Activated CD4-positive, alpha-beta T cell treated with anti-CD3 and anti-CD28 coated beads for 4 hours (primary cell): ENCODE data around the gene NEMP2.

ENCODE experiments used
- DNase-seq, 2 donors: peaks; one replicate each; pipeline ENCODE4 v3.0.0-alpha.2; 2020

NEMP2 gene

DNA sequence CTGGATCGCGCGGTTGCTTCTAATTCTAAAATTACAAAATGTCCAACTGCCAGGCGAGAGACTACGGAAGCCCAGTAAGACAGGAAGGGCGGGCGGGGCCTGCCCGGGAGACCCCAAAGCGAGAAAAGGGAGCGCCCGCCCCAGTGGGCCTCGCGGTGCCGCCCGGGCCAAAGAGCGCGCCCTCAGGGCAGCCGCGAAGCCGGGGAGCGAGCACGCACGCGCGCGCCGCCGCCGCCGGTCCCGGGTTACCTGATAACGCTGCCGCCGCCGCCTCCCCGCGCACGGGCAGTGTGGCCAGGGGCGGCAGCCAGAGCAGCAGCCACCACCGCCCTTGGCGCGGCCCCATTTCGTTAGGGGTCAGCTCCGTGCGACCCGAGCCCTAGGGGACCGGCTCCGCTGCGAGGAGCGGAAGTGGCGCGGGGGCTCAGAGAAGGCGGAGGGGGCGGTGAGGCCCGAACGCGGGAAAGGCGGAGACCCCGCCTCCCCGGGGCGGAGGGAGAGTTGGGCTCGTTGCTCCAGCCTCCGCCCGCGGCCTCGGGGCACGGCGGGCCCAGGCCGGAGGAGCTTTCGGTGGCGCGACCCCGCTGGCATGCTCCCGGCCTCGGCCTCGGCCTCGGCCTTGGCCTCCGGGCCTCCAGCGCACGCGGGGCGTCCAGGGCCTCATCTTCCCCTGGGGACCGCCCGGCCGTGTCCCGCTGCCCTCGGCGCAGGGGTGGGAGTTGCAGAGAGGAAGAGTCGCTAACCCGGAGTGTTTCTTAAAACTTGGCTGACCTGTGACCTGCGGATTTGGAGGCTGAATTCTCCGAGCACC lies at the start of gene NEMP2:
Gene NEMP2 (minus strand): TSS at position 413 of the 811 bp plus-strand sequence. CDS start 67 bp downstream, at position 346.
- peak; percentile 74 to 78 for DNase-seq

DNA sequence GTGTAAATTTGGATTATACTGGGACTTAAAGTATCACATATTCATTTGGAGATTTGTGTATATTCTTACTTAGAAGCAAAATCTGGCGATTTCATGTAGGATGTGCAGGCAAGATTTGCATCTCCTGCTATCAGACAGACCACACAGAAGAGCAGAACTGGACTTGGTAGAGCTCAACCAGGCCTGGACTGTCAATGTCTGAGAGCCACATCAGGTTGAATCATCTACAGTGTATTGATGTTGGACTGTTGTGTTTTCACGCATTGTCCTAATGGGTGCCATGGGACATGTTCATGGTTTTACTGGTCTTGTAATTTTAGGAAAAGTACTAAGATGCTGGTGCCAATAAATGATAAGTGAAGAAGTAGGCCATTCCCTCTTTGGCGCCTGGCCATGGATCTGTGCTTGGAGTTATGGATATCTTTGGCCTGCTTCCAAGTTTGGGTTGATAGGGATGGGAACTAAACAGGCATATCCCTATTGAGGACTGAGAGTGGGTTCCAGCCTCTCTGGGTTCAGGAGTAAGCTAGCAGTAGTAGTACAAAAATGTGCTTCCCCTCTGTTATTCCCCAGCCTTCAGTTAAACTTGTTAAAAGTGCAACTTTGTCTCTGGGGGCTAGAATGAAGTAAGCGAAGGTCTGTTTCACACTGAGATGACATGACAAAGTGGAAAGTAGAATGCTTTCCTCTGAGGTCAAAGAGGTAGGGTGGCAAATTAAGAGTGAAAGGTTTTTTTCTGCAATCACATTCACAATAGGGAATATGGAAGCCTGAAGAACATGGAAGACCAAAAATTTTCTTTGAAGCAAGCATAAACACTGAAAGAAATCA lies 49.2 kb upstream of the NEMP2 start:
- no peak for DNase-seq

- DNase-seq: no peak
Observed at GRCh38 chr2:190582736-190583506, 48.4 kb upstream of the NEMP2 start.

DNA sequence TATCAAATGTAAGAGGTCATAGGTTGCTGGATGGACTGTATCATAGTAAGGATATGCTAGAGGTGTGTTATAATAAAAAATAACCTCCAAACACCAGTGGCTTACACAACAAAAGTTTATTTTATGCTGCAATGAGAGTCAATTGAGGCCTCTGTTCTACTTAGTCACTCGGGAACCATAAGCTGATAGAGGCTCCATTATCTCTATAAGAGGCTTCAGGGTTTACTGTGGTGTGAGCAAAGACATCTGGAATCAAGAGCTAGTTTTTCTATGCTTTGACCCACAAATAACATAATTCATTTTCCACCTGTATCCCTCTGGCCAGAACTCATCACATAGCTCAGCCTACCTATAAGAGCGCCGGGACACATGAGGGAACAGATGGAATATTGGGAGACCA lies 47.5 kb upstream of the NEMP2 start:
- no peak for DNase-seq

- no peak for DNase-seq
Observed at GRCh38 chr2:190579915-190580846, 45.7 kb upstream of the NEMP2 start.

GRCh38 chr2:190579058-190579410 lies 44.5 kb upstream of the NEMP2 start:
- no peak for DNase-seq

GRCh38 chr2:190578158-190579057 lies 43.9 kb upstream of the NEMP2 start:
- peak; percentile 8 to 25 for DNase-seq

- DNase-seq: no peak
Observed at GRCh38 chr2:190576573-190576972, 42.1 kb upstream of the NEMP2 start.

DNA sequence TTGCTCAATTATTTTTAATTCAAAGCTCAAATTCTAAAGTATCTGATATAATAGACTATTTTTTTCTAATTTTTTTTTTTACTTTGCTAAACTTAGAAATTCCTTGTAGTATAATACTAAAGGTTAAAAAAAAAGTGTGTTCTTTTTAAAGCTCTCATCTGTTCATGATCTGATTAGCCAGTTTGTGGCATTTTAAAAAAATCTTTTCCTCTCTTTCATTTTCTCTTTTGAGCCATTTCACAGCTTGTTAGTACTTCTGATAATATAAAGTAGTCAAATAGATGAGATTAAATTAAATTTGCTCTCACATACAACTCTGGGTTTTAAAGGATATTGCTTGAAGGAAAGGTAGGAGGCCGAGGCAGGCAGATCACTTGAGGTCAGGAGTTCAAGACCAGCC lies 40.7 kb upstream of the NEMP2 start:
- DNase-seq: no peak

- DNase-seq: no peak
Observed at GRCh38 chr2:190574169-190574568, 39.6 kb upstream of the NEMP2 start.

- no peak for DNase-seq
Observed at GRCh38 chr2:190572246-190572645, 37.7 kb upstream of the NEMP2 start.

- DNase-seq: no peak
Observed at GRCh38 chr2:190571686-190572085, 37.2 kb upstream of the NEMP2 start.

GRCh38 chr2:190570871-190571270 lies 36.3 kb upstream of the NEMP2 start:
- DNase-seq: no peak

GRCh38 chr2:190569994-190570755 lies 35.7 kb upstream of the NEMP2 start:
- no peak for DNase-seq

DNA sequence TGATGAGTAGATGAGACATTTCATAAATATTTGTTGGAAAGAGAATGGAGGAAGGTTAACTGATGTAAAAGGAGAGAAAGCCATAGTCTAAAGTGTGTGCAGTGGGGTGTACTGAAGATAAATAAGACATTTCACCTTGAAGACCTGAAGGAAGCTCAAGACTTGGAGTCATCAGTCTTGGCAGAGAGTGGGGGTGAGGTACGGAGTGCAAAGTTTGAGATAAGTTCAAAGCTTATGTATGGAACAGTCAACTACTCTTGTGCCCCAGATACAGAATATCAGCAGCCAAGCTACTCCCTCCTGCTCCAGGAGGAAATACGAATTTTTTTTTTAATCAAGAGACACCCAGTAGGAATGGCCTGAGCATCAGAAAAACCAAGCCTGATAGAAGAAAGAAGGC lies 30.3 kb upstream of the NEMP2 start:
- DNase-seq: no peak

DNA sequence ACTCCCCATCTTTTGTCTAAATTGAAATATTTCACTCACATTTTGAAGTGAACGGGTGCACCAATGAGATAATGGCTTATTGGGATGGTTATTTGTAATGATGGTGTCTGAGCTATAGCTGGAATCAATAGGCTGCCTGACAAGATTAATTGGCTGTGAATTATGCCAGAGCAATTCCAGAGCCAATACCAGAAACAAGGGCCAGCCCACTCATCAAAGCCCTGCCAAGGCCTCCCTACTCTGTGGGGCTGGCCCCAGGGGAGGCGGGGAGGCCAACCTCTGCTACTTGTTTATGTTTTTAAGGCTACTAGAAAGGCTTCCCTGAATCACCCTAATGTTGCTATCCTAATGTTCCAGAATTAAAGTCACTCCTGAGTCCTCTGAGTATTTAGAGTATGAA lies 29.1 kb upstream of the NEMP2 start:
- DNase-seq: no peak

DNA sequence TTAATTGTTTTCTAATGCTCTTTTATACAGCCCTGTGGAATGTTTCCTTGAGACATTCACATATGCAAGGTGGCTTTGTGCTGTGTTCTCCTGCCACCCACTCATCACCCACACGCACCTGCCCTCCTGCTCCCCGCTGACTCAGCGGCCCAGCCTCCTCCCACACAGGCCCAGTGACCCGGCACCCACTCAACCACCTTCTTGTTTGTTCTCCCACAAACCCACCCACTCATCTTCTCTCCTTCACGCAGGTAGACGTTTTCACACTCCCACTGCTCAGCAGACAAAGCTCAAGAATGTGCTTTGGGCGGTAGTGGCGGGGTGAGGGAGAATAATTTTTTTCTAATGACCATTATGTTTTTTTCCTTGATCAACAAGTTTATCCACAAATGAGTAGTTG lies 28.6 kb upstream of the NEMP2 start:
- peak; percentile 85 to 88 for DNase-seq

DNA sequence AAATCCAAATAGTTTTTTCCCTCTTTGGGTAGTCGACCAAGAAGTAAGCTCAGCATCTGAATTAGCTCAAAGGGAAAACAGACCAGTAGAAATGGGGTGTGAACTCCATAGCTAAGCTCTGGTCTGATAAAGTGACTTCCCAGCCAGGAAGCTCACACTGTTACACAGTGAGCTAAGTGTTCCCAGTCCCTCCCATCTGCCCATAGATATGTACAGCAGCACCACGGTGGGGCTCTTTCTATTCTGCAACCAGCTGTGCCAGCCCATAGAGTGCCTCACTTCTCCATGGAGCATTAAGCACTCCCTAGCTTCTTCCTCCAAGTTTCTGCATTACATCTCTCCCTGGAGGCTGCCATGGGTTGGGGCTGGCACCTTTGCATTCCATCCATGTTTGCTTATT lies 27.6 kb upstream of the NEMP2 start:
- DNase-seq: no peak

GRCh38 chr2:190561094-190561493 lies 26.6 kb upstream of the NEMP2 start:
- DNase-seq: no peak

- no peak for DNase-seq
Observed at GRCh38 chr2:190554357-190555006, 20.0 kb upstream of the NEMP2 start.
